ENCODE measurements around the gene C5orf15. TPM values are rescaled to one million over a fixed set of nuclear protein-coding genes. Genes with fewer than 3 reads are reported as not detected.
A peak's percentile ranks its signal among the peaks of the same experiment; 100 is the strongest.

C5orf15 gene
- total and polyA plus RNA-seq, 8 donors, result 6.4 to 35.4 (median 10.7) TPM

DNA sequence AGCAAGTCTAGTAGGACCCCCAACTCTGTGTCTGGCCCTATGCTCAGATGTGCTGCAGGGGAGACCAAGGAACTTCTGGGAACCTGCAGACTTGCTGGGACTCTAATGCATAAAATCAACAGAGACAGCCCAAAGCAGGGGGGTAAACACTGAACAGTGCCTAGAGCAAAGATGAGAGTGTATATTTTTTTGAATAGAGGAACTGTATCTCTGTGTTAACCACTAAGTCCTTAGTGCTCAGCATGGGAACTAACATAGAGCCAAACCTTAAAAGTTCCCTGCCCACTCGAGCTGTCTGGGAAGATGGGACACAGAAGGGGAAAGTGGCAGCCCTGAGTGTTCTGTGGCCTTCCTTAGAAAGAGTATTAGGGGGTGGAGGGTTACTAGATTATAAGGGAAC is 51.9 kb downstream of the C5orf15 start:
- intact Hi-C loops (cut with DNase I), result no loop called here

GRCh38 chr5:133914434-133914833 is 54.0 kb downstream of the C5orf15 start:
- WGBS, 2 donors, result 55 to 63% methylated on average over 3 of the region's 3 CpGs
- H3K4me1 ChIP-seq, result peaks cover 8 to 18% (median 12%) of the 10 kb centered on the region in 3 donors
- DNase-seq (no peak), FAIRE-seq (no peak), ATAC-seq (peak in 1 of 4 donors; percentile 16)
- H3K4me3 ChIP-seq, result no peak overlapping the region
- H3K27ac ChIP-seq, result peak overlapping the region in 2 of 4 donors; percentile 22 to 34
- no peaks in the 10 kb centered on the region for H3K36me3 ChIP-seq
- H3K27me3 ChIP-seq, result no peaks in the 10 kb centered on the region
- TF ChIP-seq CTCF (IDR thresholded peaks at IDR 0.05), result no peak
- H3K9me3 ChIP-seq, result no peaks in the 10 kb centered on the region
- intact Hi-C loops (cut with DNase I), result no loop called here

More for the DNA sequence above, 51.9 kb downstream of the C5orf15 start:
- TF ChIP-seq CTCF (IDR thresholded peaks at IDR 0.05), result no peak
- H3K36me3 ChIP-seq, result no peaks in the 10 kb centered on the region
- no peaks in the 10 kb centered on the region for H3K27me3 ChIP-seq
- H3K4me3 ChIP-seq, result no peak overlapping the region
- FAIRE-seq (no peak), ATAC-seq (no peak), DNase-seq (no peak)
- no peaks in the 10 kb centered on the region for H3K9me3 ChIP-seq
- peaks cover 8 to 18% (median 12%) of the 10 kb centered on the region in 3 donors for H3K4me1 ChIP-seq
- WGBS, 2 donors, result 80 to 91% methylated on average over 1 of the region's 1 CpG
- no peak overlapping the region for H3K27ac ChIP-seq

GRCh38 chr5:133913413-133914155 is 54.8 kb downstream of the C5orf15 start:
- Histone ChIP-seq H3K27me3 (no peaks in the 10 kb centered on the region), H3K4me1 (peaks cover 8 to 18% (median 12%) of the 10 kb centered on the region in 3 donors), H3K36me3 (no peaks in the 10 kb centered on the region), H3K27ac (peak overlapping the region; percentile 19 to 34 (median 26)), H3K4me3 (no peak overlapping the region), H3K9me3 (no peaks in the 10 kb centered on the region)
- DNase-seq, result peak in 1 of 6 donors; percentile 21
- peak; percentile 56 to 84 (median 78) for ATAC-seq
- 20 to 30% methylated on average over 8 of the region's 8 CpGs for WGBS, 2 donors
- intact Hi-C loops (cut with DNase I), result no loop called here
- no peak for TF ChIP-seq CTCF (IDR thresholded peaks at IDR 0.05)
- FAIRE-seq, result no peak

DNA sequence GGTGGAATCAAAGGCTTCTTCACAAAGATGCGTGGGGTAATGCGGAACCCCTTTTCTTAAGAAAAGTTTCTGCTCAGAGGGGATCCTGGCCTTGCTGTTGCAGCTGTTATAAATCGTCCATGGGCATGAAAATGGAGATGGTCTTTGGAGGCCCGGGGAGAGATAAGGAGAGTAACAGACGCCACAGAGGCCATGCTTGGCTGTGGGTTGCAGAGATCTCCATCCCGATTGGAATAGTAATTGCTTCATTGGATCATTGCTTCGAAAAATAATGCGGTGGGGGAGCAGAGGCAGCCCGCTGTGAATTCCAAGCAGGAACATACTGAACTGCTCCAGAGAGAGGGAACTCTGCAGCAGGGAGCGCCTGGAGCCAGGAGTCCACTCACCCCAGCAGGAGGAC is 55.5 kb downstream of the C5orf15 start:
- Histone ChIP-seq H3K4me1 (peaks cover 8 to 18% (median 12%) of the 10 kb centered on the region in 3 donors), H3K36me3 (no peaks in the 10 kb centered on the region), H3K27me3 (no peaks in the 10 kb centered on the region), H3K4me3 (no peak overlapping the region), H3K9me3 (no peaks in the 10 kb centered on the region), H3K27ac (peak overlapping the region in 1 of 4 donors; percentile 29)
- no peak for FAIRE-seq
- TF ChIP-seq CTCF (IDR thresholded peaks at IDR 0.05), result no peak
- ATAC-seq, result peak in 3 of 4 donors; percentile 26 to 30 (median 26)
- intact Hi-C loops (cut with DNase I), result no loop called here
- 51 to 56% methylated on average over 10 of the region's 10 CpGs for WGBS, 2 donors
- no peak for DNase-seq

DNA sequence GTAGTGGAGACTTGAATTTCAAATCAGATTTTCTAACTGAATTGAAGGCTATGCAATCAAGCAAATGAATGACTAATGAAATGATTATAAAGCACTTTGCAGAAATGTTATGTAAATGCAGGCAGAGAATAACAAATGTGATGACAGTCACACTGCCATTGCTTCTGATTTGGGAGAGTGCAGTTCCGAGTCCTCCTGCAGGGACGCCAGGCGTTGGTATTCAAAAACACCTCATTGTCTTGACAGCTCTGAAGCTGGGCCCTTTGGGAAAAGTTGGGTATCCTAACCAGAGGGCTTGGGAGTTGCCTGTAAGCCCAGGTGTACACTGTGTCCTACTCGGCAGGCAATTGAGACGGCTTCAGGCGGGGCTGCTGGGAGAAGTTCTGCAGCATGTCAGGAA is 57.9 kb downstream of the C5orf15 start:
- Histone ChIP-seq H3K9me3 (no peaks in the 10 kb centered on the region), H3K27ac (no peak overlapping the region), H3K36me3 (no peaks in the 10 kb centered on the region), H3K27me3 (no peaks in the 10 kb centered on the region), H3K4me1 (peaks cover 0 to 14% (median 12%) of the 10 kb centered on the region in 3 donors), H3K4me3 (no peak overlapping the region)
- ATAC-seq (no peak), FAIRE-seq (no peak), DNase-seq (no peak)
- intact Hi-C loops (cut with DNase I), result no loop called here
- TF ChIP-seq CTCF (IDR thresholded peaks at IDR 0.05), result no peak
- WGBS, 2 donors, result 82 to 83% methylated on average over 6 of the region's 6 CpGs

All from pancreas (tissue), 10 donors.